Gastrocnemius medialis (tissue), 4 donors: Measurements from ENCODE around the gene LRRC49. TPM values are rescaled to one million over a fixed set of nuclear protein-coding genes. Genes with fewer than 3 reads are reported as not detected.

Experiments used
- ATAC-seq, 2 donors: fragments of 150-250 bp; one replicate each; pipeline ENCODE4 v1.9.1; 2016
- DNase-seq, 2 donors: peaks; one replicate each; pipeline ENCODE4 v3.0.0-alpha.2; 2019
- H3K27ac ChIP-seq, 4 donors: fragments of 200-600 bp; sonication (generic); 1 replicate in 1 of 4; 2 replicates in 3 of 4; pipeline ENCODE4 v1.5.1; 2016 to 2018; ENCODE audit warnings: mild to moderate bottlenecking in 2 of 4, moderate library complexity in 1 of 4
- H3K27me3 ChIP-seq, 3 donors: fragments of 200-600 bp; sonication (generic) in 2 of 3; 1 replicate in 1 of 3; 2 replicates in 2 of 3; pipeline versions ENCODE4 v1.5.1 to v1.6.0; 2016 to 2019; ENCODE audit warnings: mild to moderate bottlenecking in 1 of 3, moderate library complexity in 1 of 3
- H3K36me3 ChIP-seq, 2 donors: fragments of 200-600 bp; sonication (generic) in 1 of 2; one replicate each; pipeline ENCODE4 v1.5.1; 2017 to 2018
- H3K4me1 ChIP-seq, 2 donors: fragments of 200-600 bp; sonication (generic) in 1 of 2; one replicate each; pipeline ENCODE4 v1.5.1; 2016 to 2017; ENCODE audit warnings: mild to moderate bottlenecking in 2 of 2
- H3K4me3 ChIP-seq, 4 donors: fragments of 200-600 bp; sonication (generic) in 3 of 4; 1 replicate in 1 of 4; 2 replicates in 3 of 4; pipeline ENCODE4 v1.5.1; 2016 to 2019; ENCODE audit warnings: mild to moderate bottlenecking in 2 of 4
- H3K9me3 ChIP-seq, 3 donors: fragments of 200-600 bp; sonication (generic) in 2 of 3; 1 replicate in 1 of 3; 2 replicates in 2 of 3; pipeline ENCODE4 v1.5.1; 2016 to 2019
- POLR2A ChIP-seq, 2 donors: fragments of 450-650 bp; IDR thresholded peaks; one replicate each; pipeline ENCODE4 v1.6.1; 2017; ENCODE audit warnings: antibody characterized with exemption in 2 of 2, mild to moderate bottlenecking in 2 of 2, moderate library complexity in 2 of 2
- in situ Hi-C, 4 donors: fragments of 200-750 bp; cut with MboI; loops; one replicate each; pipeline versions ENCODE4 v1.15.0 to v1.8.0; 2017; ENCODE audit warnings: low sequenced_read_pairs in 4 of 4
- intact Hi-C: fragments of 100-400 bp; cut with DNase I; formaldehyde crosslinking; loops from one replicate; pipeline ENCODE4 v1.15.1; 2023; ENCODE audit warnings: low total_unique reads
- total RNA-seq, 4 donors: library from RNA; depleted of rRNA; stranded (reverse); fragments of >200 nt; gene quantifications; one replicate each; pipeline versions ENCODE4 v1.1.0 to v1.2.3, GENCODE V29; 2016
- TF ChIP-seq, protein P1 (sequence below), 5 experiments: fragments of 450-650 bp in 3 of 5; fragments of 200-600 bp in 2 of 5; sonication (generic) in 2 of 5; IDR thresholded peaks in 4 of 5; conservative IDR thresholded peaks in 1 of 5; 1 replicate in 4 of 5; 2 replicates in 1 of 5; pipeline ENCODE4 v1.5.1; 2016 to 2019; ENCODE audit warnings: antibody characterized with exemption in 5 of 5, mild to moderate bottlenecking in 3 of 5, moderate library complexity in 3 of 5

The LRRC49 gene
- total RNA-seq, 4 donors from 2014 or later = 0.51 to 5.0 (median 2.8) TPM

DNA sequence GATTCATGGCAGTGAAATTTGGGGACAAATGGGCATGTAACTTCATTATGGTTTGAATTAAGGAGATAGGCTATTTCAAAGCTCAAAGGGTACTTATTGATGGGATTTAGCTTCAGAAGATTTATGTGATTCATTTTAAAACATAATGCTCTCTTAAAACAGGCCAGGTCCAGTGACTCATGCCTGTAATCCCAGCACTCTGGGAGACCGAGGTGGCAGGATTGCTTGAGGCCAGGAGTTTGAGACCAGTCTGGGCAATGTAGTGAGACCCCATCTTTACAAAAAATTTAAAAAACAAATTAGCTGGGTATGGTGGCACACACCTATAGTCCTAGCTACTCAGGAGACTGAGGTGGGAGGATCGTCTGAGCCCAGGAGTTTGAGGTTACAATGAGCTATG, 11.8 kb upstream of the LRRC49 start:
- DNase-seq (no peak), ATAC-seq (no peak)
- Histone ChIP-seq H3K4me3 (no peak overlapping the region), H3K36me3 (no peaks in the 10 kb centered on the region), H3K27ac (no peak overlapping the region), H3K9me3 (no peaks in the 10 kb centered on the region), H3K4me1 (no peaks in the 10 kb centered on the region), H3K27me3 (no peaks in the 10 kb centered on the region)
- intact Hi-C loops = no loop called here
- in situ Hi-C loops = no loop called here
- TF ChIP-seq POLR2A (IDR thresholded peaks at IDR 0.05) = no peak
- TF ChIP-seq, protein P1, sequence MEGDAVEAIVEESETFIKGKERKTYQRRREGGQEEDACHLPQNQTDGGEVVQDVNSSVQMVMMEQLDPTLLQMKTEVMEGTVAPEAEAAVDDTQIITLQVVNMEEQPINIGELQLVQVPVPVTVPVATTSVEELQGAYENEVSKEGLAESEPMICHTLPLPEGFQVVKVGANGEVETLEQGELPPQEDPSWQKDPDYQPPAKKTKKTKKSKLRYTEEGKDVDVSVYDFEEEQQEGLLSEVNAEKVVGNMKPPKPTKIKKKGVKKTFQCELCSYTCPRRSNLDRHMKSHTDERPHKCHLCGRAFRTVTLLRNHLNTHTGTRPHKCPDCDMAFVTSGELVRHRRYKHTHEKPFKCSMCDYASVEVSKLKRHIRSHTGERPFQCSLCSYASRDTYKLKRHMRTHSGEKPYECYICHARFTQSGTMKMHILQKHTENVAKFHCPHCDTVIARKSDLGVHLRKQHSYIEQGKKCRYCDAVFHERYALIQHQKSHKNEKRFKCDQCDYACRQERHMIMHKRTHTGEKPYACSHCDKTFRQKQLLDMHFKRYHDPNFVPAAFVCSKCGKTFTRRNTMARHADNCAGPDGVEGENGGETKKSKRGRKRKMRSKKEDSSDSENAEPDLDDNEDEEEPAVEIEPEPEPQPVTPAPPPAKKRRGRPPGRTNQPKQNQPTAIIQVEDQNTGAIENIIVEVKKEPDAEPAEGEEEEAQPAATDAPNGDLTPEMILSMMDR (IDR thresholded peaks at IDR 0.05 in 4 of 5, conservative IDR thresholded peaks at IDR 0.05 in 1 of 5) = no peak

DNA sequence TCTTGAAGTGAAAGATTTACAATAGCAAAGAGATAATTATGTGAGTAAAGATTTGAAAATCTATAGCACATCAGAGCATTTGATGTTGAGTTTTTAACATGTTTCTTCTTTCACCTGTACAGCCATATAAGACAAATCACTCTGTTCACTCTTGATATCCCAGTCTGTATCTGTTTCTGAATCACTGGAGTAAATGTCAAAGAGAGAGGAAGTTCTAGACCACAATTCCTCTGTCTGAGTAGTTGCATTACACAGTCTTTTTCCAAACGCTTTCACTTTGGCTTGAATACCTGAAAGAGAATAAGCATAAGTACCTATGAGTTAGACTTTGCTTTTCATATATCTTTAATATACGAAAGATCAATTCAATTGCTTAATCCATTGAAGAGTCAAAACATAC, 10.3 kb upstream of the LRRC49 start:
- TF ChIP-seq POLR2A (IDR thresholded peaks at IDR 0.05) = no peak
- TF ChIP-seq, protein P1 (IDR thresholded peaks at IDR 0.05 in 4 of 5, conservative IDR thresholded peaks at IDR 0.05 in 1 of 5) = no peak
- Histone ChIP-seq H3K4me1 (no peaks in the 10 kb centered on the region), H3K27ac (no peak overlapping the region), H3K36me3 (no peaks in the 10 kb centered on the region), H3K4me3 (no peak overlapping the region), H3K27me3 (no peaks in the 10 kb centered on the region), H3K9me3 (no peaks in the 10 kb centered on the region)
- ATAC-seq = no peak
- no peak for DNase-seq
- in situ Hi-C loops (no loop called here), intact Hi-C loops (no loop called here)

DNA sequence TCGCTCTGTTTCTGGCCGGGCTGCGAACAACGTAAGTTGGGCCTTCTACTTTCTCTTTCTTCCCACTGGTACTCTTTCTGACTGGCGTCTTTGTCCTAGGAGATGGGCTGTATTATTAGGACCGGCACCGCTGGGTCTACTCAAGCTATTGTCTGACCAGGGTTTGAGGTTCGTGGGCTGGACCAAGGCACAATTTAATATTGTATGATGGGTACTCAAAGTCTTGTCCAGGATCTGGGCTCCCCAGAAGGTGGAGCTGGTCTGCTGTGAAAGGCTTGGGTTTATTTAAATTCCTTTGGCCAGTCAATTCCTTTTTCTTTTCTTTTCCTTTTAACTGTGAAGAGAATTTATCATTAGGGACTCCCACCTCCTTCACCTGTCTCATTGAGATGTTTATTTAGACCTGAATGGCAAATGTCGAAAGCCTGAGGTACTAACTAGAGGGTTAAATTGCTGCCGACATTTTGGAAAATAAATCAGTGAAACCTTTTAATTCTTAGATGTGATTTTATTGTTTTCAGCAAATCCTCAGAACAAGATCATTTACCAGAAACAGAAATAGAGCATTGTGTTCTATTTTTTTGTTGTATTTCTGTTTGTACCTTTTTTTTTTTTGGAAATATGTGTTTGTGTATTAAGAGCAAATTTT, 410 bp downstream of the LRRC49 start:
- Histone ChIP-seq H3K36me3 (no peaks in the 10 kb centered on the region), H3K4me1 (peaks cover 6 to 17% of the 10 kb centered on the region in 2 donors), H3K27me3 (no peaks in the 10 kb centered on the region), H3K4me3 (peak overlapping the region; percentile 72 to 88 (median 84)), H3K27ac (peak overlapping the region; percentile 64 to 72 (median 67)), H3K9me3 (no peaks in the 10 kb centered on the region)
- in situ Hi-C loops = no loop called here
- peak; percentile 36 to 42 for ATAC-seq
- TF ChIP-seq, protein P1 (IDR thresholded peaks at IDR 0.05 in 4 of 5, conservative IDR thresholded peaks at IDR 0.05 in 1 of 5) = peak in 2 of 5 experiments; percentile 39 to 49
- TF ChIP-seq POLR2A (IDR thresholded peaks at IDR 0.05) = no peak
- no peak for DNase-seq
- intact Hi-C loops = loop anchor here (5.0 to 10.0 kb wide), 3 partner anchors 66 to 552 kb away; no protein-coding TSS in a partner anchor

DNA sequence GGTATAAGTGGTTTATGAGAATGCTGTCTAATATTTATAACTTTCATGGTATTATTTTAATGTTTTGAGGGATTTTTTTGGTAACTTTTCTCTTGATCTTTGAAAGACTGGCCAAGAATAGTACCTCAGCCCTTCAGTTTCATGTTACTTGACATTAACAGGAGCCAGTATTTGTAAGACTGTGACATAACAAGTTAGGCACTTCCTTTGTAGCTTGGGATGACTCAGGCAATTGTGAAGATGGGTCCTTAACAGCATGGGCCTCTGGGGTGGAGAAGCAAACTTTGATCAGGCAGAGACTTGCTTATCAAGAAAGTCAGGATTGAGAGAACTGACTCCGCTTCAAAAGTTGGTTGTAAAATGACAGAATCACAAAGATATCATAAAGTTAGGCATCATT, 9.5 kb downstream of the LRRC49 start:
- H3K36me3 ChIP-seq = no peaks in the 10 kb centered on the region
- in situ Hi-C loops = no loop called here

More for the DNA sequence above, 9.5 kb downstream of the LRRC49 start:
- ATAC-seq (no peak), DNase-seq (no peak)
- Histone ChIP-seq H3K27ac (no peak overlapping the region), H3K4me1 (peaks cover 0 to 6% of the 10 kb centered on the region in 2 donors), H3K9me3 (no peaks in the 10 kb centered on the region), H3K4me3 (no peak overlapping the region), H3K27me3 (no peaks in the 10 kb centered on the region)
- no peak for TF ChIP-seq POLR2A (IDR thresholded peaks at IDR 0.05)
- TF ChIP-seq, protein P1 (IDR thresholded peaks at IDR 0.05 in 4 of 5, conservative IDR thresholded peaks at IDR 0.05 in 1 of 5) = no peak
- intact Hi-C loops = no loop called here
